ENCODE measurements around the gene ANOS1.

The ANOS1 gene

DNA sequence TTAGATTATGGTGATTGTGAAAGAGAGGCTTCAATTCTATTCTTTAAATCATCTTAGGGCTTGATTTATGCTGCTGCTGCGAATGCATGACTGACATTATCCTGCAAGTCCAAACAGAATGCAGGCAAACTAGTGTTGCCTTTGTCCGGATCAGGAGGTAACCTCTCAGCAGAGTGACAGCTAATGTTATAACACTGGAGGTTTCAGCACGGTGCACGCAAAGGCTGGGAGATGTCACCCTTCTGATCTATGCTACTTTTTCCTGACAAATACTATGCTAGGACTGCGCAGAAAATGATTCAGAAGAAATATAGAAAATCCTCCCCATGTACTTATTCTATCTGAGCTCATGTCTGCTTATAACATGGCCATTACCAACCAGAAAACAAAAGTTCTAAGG is 48.2 kb downstream of the ANOS1 start:
- no peaks in the 10 kb centered on the region for H3K36me3 ChIP-seq (ENCODE audit: control insufficient read depth in 1 of 2, insufficient read depth in 2 of 2, low read length in 2 of 2)
- H3K79me1 ChIP-seq (ENCODE audit: low read length): no peaks in the 10 kb centered on the region
- no peak overlapping the region for H3K23ac ChIP-seq (ENCODE audit: low read length)
- H3K9me3 ChIP-seq (ENCODE audit: insufficient read depth, low read depth, low read length): no peaks in the 10 kb centered on the region
- H2BK12ac ChIP-seq (ENCODE audit: low read length): no peak overlapping the region
- H3K4ac ChIP-seq (ENCODE audit: low read depth, low read length): no peak overlapping the region
- H2BK120ac ChIP-seq (ENCODE audit: insufficient read depth, low read length, poor library complexity): no peak overlapping the region
- no peaks in the 10 kb centered on the region for H3K27me3 ChIP-seq (ENCODE audit: insufficient read depth, low read length)
- H3K14ac ChIP-seq (ENCODE audit: low read length): no peak overlapping the region
- no peak for DNase-seq
- H3K18ac ChIP-seq (ENCODE audit: low read length): no peak overlapping the region
- H4K12ac ChIP-seq (ENCODE audit: low read depth, low read length): no peak overlapping the region
- H3K4me1 ChIP-seq (ENCODE audit: control insufficient read depth in 1 of 2, insufficient read depth in 2 of 2, low read length in 2 of 2): no peaks in the 10 kb centered on the region
- no peak overlapping the region for H3K9ac ChIP-seq (ENCODE audit: low read length)
- H2BK5ac ChIP-seq (ENCODE audit: low read depth, low read length, poor library complexity): no peak overlapping the region
- H3K4me2 ChIP-seq (ENCODE audit: low read length): no peak overlapping the region
- no peak overlapping the region for H2AFZ ChIP-seq (ENCODE audit: insufficient read depth, low read length, poor library complexity)
- no peak overlapping the region for H4K91ac ChIP-seq (ENCODE audit: low read depth, low read length)
- WGBS (ENCODE audit: extremely low coverage, insufficient coverage, insufficient read length): no CpG with 5 or more reads among the region's 5 CpGs
- no peak overlapping the region for H3K27ac ChIP-seq (ENCODE audit: low read depth, low read length)
- H3K79me2 ChIP-seq (ENCODE audit: control insufficient read depth, insufficient read depth, low read length, poor library complexity): no peaks in the 10 kb centered on the region
- no peak overlapping the region for H4K8ac ChIP-seq (ENCODE audit: low read depth, low read length)
- no peak overlapping the region for H2AK5ac ChIP-seq (ENCODE audit: low read length)
- no peak overlapping the region for H3K4me3 ChIP-seq (ENCODE audit: low read depth, low read length)

DNA sequence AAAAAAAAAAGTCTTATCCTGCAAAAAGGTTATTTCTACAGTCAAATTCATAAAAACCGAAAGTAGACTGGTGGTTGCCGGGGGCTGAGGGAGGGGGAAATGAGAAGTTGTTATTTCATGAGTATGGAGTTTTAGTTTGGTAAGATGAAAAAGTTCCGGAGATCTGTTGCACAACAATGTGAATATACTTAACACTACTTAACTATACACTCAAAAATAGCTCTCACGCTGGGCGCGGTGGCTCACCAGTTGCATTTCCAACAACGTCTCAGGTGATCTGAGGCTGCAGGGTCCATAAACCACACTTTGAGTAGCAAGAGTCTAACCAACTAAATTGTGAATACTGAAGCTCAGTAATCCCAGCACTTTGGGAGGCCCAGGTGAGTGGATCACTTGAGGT is 52.4 kb downstream of the ANOS1 start:
- WGBS (ENCODE audit: extremely low coverage, insufficient coverage, insufficient read length): no CpG with 5 or more reads among the region's 7 CpGs
- no peak overlapping the region for H4K12ac ChIP-seq (ENCODE audit: low read depth, low read length)
- DNase-seq: no peak

DNA sequence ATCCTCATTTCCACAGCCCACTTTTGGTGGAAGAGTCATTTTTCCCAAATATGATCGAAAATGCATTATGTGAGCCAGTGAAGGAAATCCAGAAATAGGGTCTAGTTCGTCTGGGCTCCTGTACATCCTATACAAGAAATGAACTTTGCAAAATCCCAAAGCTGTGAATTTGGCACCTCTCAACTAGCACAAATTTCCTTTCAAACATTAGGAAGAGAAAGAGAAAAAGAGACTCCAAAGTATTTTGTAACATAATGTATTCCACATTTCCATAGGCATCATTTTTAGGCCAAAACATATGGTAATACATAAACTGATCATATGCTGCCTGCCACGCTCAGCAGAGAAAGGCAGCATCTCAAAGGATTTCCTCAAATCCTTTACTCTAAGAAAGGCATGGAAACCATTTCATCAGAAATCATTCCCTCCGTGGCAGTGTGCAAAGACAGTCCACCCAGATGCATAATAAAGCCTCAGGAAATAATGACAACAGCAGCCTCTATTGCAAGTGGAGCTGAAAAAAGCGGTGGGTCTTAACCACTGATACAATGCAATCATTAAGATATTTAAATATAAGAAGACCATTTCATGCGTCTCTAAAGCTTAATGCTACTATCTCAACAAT is 56.8 kb downstream of the ANOS1 start:
- Histone ChIP-seq H3K27ac (ENCODE audit: low read depth, low read length) (no peak overlapping the region), H3K14ac (ENCODE audit: low read length) (no peak overlapping the region), H3K27me3 (ENCODE audit: insufficient read depth, low read length) (no peaks in the 10 kb centered on the region), H3K79me1 (ENCODE audit: low read length) (no peaks in the 10 kb centered on the region), H2BK12ac (ENCODE audit: low read length) (no peak overlapping the region), H4K91ac (ENCODE audit: low read depth, low read length) (no peak overlapping the region), H3K4me2 (ENCODE audit: low read length) (no peak overlapping the region), H2AFZ (ENCODE audit: insufficient read depth, low read length, poor library complexity) (no peak overlapping the region), H3K36me3 (ENCODE audit: control insufficient read depth in 1 of 2, insufficient read depth in 2 of 2, low read length in 2 of 2) (no peaks in the 10 kb centered on the region), H2BK5ac (ENCODE audit: low read depth, low read length, poor library complexity) (no peak overlapping the region), H3K79me2 (ENCODE audit: control insufficient read depth, insufficient read depth, low read length, poor library complexity) (no peaks in the 10 kb centered on the region), H3K9me3 (ENCODE audit: insufficient read depth, low read depth, low read length) (no peaks in the 10 kb centered on the region), H3K23ac (ENCODE audit: low read length) (no peak overlapping the region), H3K18ac (ENCODE audit: low read length) (no peak overlapping the region), H3K4ac (ENCODE audit: low read depth, low read length) (no peak overlapping the region), H2AK5ac (ENCODE audit: low read length) (no peak overlapping the region), H3K9ac (ENCODE audit: low read length) (no peak overlapping the region), H2BK120ac (ENCODE audit: insufficient read depth, low read length, poor library complexity) (no peak overlapping the region), H3K4me3 (ENCODE audit: low read depth, low read length) (no peak overlapping the region), H3K4me1 (ENCODE audit: control insufficient read depth in 1 of 2, insufficient read depth in 2 of 2, low read length in 2 of 2) (no peaks in the 10 kb centered on the region), H4K8ac (ENCODE audit: low read depth, low read length) (no peak overlapping the region), H4K12ac (ENCODE audit: low read depth, low read length) (no peak overlapping the region)
- no CpG with 5 or more reads among the region's 6 CpGs for WGBS (ENCODE audit: extremely low coverage, insufficient coverage, insufficient read length)
- DNase-seq: no peak

More for the DNA sequence above, 52.4 kb downstream of the ANOS1 start:
- Histone ChIP-seq H3K4me3 (ENCODE audit: low read depth, low read length) (no peak overlapping the region), H3K79me2 (ENCODE audit: control insufficient read depth, insufficient read depth, low read length, poor library complexity) (no peaks in the 10 kb centered on the region), H3K79me1 (ENCODE audit: low read length) (no peaks in the 10 kb centered on the region), H2BK12ac (ENCODE audit: low read length) (no peak overlapping the region), H3K36me3 (ENCODE audit: control insufficient read depth in 1 of 2, insufficient read depth in 2 of 2, low read length in 2 of 2) (no peaks in the 10 kb centered on the region), H3K14ac (ENCODE audit: low read length) (no peak overlapping the region), H3K4me2 (ENCODE audit: low read length) (no peak overlapping the region), H4K91ac (ENCODE audit: low read depth, low read length) (no peak overlapping the region), H4K8ac (ENCODE audit: low read depth, low read length) (no peak overlapping the region), H2BK5ac (ENCODE audit: low read depth, low read length, poor library complexity) (no peak overlapping the region), H3K4ac (ENCODE audit: low read depth, low read length) (no peak overlapping the region), H2AK5ac (ENCODE audit: low read length) (no peak overlapping the region), H3K27me3 (ENCODE audit: insufficient read depth, low read length) (no peaks in the 10 kb centered on the region), H3K27ac (ENCODE audit: low read depth, low read length) (no peak overlapping the region), H3K23ac (ENCODE audit: low read length) (no peak overlapping the region), H3K9ac (ENCODE audit: low read length) (no peak overlapping the region), H3K9me3 (ENCODE audit: insufficient read depth, low read depth, low read length) (no peaks in the 10 kb centered on the region), H2AFZ (ENCODE audit: insufficient read depth, low read length, poor library complexity) (no peak overlapping the region), H3K4me1 (ENCODE audit: control insufficient read depth in 1 of 2, insufficient read depth in 2 of 2, low read length in 2 of 2) (no peaks in the 10 kb centered on the region), H2BK120ac (ENCODE audit: insufficient read depth, low read length, poor library complexity) (no peak overlapping the region), H3K18ac (ENCODE audit: low read length) (no peak overlapping the region)

DNA sequence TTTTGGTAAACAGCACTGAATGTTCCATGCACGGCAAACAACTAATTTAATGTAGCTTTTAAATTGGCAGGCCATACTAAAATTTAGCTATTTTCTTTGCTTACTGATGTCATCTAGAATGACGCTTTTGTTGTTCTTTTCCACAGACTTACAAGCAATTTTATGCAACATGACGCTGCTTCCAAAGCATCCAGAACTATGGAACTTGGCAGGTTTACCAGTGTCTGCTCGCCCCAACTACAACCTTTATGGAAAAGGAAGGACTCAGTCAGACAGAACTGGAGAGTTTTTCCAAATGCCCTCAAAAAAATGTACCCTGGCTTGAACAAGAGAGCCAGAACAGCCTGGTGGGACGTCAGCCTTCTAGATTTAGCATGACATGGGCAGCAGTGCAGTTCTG is 58.7 kb downstream of the ANOS1 start:
- no CpG with 5 or more reads among the region's 5 CpGs for WGBS (ENCODE audit: extremely low coverage, insufficient coverage, insufficient read length)
- Histone ChIP-seq H3K4me2 (ENCODE audit: low read length) (no peak overlapping the region), H2AFZ (ENCODE audit: insufficient read depth, low read length, poor library complexity) (no peak overlapping the region), H3K4ac (ENCODE audit: low read depth, low read length) (no peak overlapping the region), H2AK5ac (ENCODE audit: low read length) (no peak overlapping the region), H3K27ac (ENCODE audit: low read depth, low read length) (no peak overlapping the region), H3K4me1 (ENCODE audit: control insufficient read depth in 1 of 2, insufficient read depth in 2 of 2, low read length in 2 of 2) (peaks cover 0 to 2% of the 10 kb centered on the region in 2 experiments), H4K12ac (ENCODE audit: low read depth, low read length) (no peak overlapping the region), H3K9ac (ENCODE audit: low read length) (no peak overlapping the region), H4K91ac (ENCODE audit: low read depth, low read length) (no peak overlapping the region), H3K79me2 (ENCODE audit: control insufficient read depth, insufficient read depth, low read length, poor library complexity) (no peaks in the 10 kb centered on the region), H3K18ac (ENCODE audit: low read length) (no peak overlapping the region), H3K36me3 (ENCODE audit: control insufficient read depth in 1 of 2, insufficient read depth in 2 of 2, low read length in 2 of 2) (no peaks in the 10 kb centered on the region), H3K4me3 (ENCODE audit: low read depth, low read length) (no peak overlapping the region), H4K8ac (ENCODE audit: low read depth, low read length) (no peak overlapping the region), H3K23ac (ENCODE audit: low read length) (no peak overlapping the region), H3K14ac (ENCODE audit: low read length) (no peak overlapping the region), H3K27me3 (ENCODE audit: insufficient read depth, low read length) (no peaks in the 10 kb centered on the region), H2BK5ac (ENCODE audit: low read depth, low read length, poor library complexity) (no peak overlapping the region), H2BK12ac (ENCODE audit: low read length) (no peak overlapping the region), H2BK120ac (ENCODE audit: insufficient read depth, low read length, poor library complexity) (no peak overlapping the region), H3K9me3 (ENCODE audit: insufficient read depth, low read depth, low read length) (no peaks in the 10 kb centered on the region), H3K79me1 (ENCODE audit: low read length) (no peaks in the 10 kb centered on the region)
- DNase-seq: no peak
